Forelimb muscle (tissue), 1 donor: ENCODE results near the gene CARNS1. TPM values are rescaled to one million over a fixed set of nuclear protein-coding genes. Genes with fewer than 3 reads are reported as not detected.

Source experiments
- DNase-seq: peaks from one replicate; pipeline ENCODE4 v3.0.0-alpha.2; 2013; ENCODE audit warnings: low read depth
- polyA plus RNA-seq: library from polyadenylated mRNA; unstranded; fragments of 120-200 nt; gene quantifications from one replicate; pipeline ENCODE4 v1.2.1, GENCODE V29; 2013; ENCODE audit not compliant: insufficient read length

The CARNS1 gene
- polyA plus RNA-seq, 1 donor, result 73.3 TPM

GRCh38 chr11:67441098-67441563, 25.7 kb downstream of the CARNS1 start:
- DNase-seq, result no peak

- no peak for DNase-seq
Observed at GRCh38 chr11:67441731-67442351, 26.4 kb downstream of the CARNS1 start.

- no peak for DNase-seq
Observed at GRCh38 chr11:67442504-67443404, 27.3 kb downstream of the CARNS1 start.

GRCh38 chr11:67445515-67445914, 30.0 kb downstream of the CARNS1 start:
- DNase-seq, result no peak

- DNase-seq, result no peak
Observed at GRCh38 chr11:67448220-67448609, 32.7 kb downstream of the CARNS1 start.

- DNase-seq, result no peak
Observed at GRCh38 chr11:67449116-67449844, 33.8 kb downstream of the CARNS1 start.

- no peak for DNase-seq
Observed at GRCh38 chr11:67450796-67451657, 35.5 kb downstream of the CARNS1 start.

GRCh38 chr11:67451658-67451976, 36.1 kb downstream of the CARNS1 start:
- DNase-seq, result no peak

- DNase-seq, result no peak
Observed at GRCh38 chr11:67452141-67452952, 36.9 kb downstream of the CARNS1 start, which contains the start of gene GPR152. TSS of gene GPR152 (minus strand) at chr11:67452729. CDS start at chr11:67452724, 5 bp downstream.

- DNase-seq, result no peak
Observed at GRCh38 chr11:67453816-67454732, 38.6 kb downstream of the CARNS1 start.

GRCh38 chr11:67455054-67455453, 39.6 kb downstream of the CARNS1 start, which contains the start of gene CABP4:
TSS of gene CABP4 (plus strand) at chr11:67455354. CDS start at chr11:67455424, 70 bp downstream.
- no peak for DNase-seq

- DNase-seq, result no peak
Observed at GRCh38 chr11:67456068-67456705, 40.7 kb downstream of the CARNS1 start.

GRCh38 chr11:67457453-67457852, 42.0 kb downstream of the CARNS1 start:
- DNase-seq, result no peak

- DNase-seq, result no peak
Observed at GRCh38 chr11:67458266-67458665, 42.8 kb downstream of the CARNS1 start.

- DNase-seq, result no peak
Observed at GRCh38 chr11:67463186-67463585, 47.7 kb downstream of the CARNS1 start.

GRCh38 chr11:67463680-67464410, 48.4 kb downstream of the CARNS1 start:
- DNase-seq, result no peak

- no peak for DNase-seq
Observed at GRCh38 chr11:67464411-67465188, 49.1 kb downstream of the CARNS1 start.
